Neural progenitor cell (in vitro differentiated cells): ENCODE measurements around the gene PLEKHG4. TPM values are rescaled to one million over a fixed set of nuclear protein-coding genes. Genes with fewer than 3 reads are reported as not detected.

ENCODE experiments used
- DNase-seq: peaks from one replicate; pipeline ENCODE4 v3.0.0-alpha.2; 2016; ENCODE audit warnings: low spot score
- H2AFZ ChIP-seq: fragments of 200-600 bp; sonication (generic); replicated peaks from 2 replicates; pipeline ENCODE4 v1.6.1; 2016; ENCODE audit warnings: antibody characterized with exemption
- H3F3A ChIP-seq: fragments of 200-600 bp; sonication (generic); 2 replicates; pipeline ENCODE4 v1.6.1; 2016; ENCODE audit warnings: antibody characterized with exemption, low read depth
- H3K27ac ChIP-seq: fragments of 200-600 bp; sonication (generic); 2 replicates; pipeline ENCODE4 v1.5.1; 2016; ENCODE audit warnings: mild to moderate bottlenecking
- H3K27me3 ChIP-seq: fragments of 200-600 bp; sonication (generic); 2 replicates; pipeline ENCODE4 v1.6.1; 2016; ENCODE audit warnings: mild to moderate bottlenecking, moderate library complexity
- H3K36me3 ChIP-seq: fragments of 200-600 bp; sonication (generic); 2 replicates; pipeline ENCODE4 v1.5.1; 2016
- H3K4me1 ChIP-seq: fragments of 200-600 bp; sonication (generic); 2 replicates; pipeline ENCODE4 v1.6.1; 2016; ENCODE audit warnings: mixed run types
- H3K4me2 ChIP-seq: fragments of 200-600 bp; sonication (generic); 2 replicates; pipeline ENCODE4 v1.6.1; 2016
- H3K4me3 ChIP-seq: fragments of 200-600 bp; sonication (generic); 2 replicates; pipeline ENCODE4 v1.5.1; 2016
- H3K79me2 ChIP-seq: fragments of 200-600 bp; sonication (generic); 2 replicates; pipeline ENCODE4 v1.6.1; 2016; ENCODE audit warnings: low read depth
- H3K9ac ChIP-seq: fragments of 200-600 bp; sonication (generic); 2 replicates; pipeline ENCODE4 v1.6.1; 2016
- H3K9me3 ChIP-seq: fragments of 200-600 bp; sonication (generic); 2 replicates; pipeline ENCODE4 v1.5.1; 2016; ENCODE audit warnings: low read depth
- H4K20me1 ChIP-seq: fragments of 200-600 bp; sonication (generic); 2 replicates; pipeline ENCODE4 v1.6.1; 2016; ENCODE audit warnings: low read depth
- H3K27ac Mint-ChIP-seq: 3 replicates; pipeline ENCODE4 v1.8.0; 2021; ENCODE audit warnings: mixed read lengths
- H3K27me3 Mint-ChIP-seq: 2 replicates; pipeline ENCODE4 v1.8.0; 2022; ENCODE audit warnings: low read depth, mild to moderate bottlenecking, inconsistent platforms, moderate library complexity, mixed read lengths; ENCODE audit not compliant: insufficient read depth
- H3K36me3 Mint-ChIP-seq: 3 replicates; pipeline ENCODE4 v1.8.0; 2021; ENCODE audit warnings: mixed read lengths
- H3K4me1 Mint-ChIP-seq: 3 replicates; pipeline ENCODE4 v1.8.0; 2021; ENCODE audit warnings: mixed read lengths
- H3K4me3 Mint-ChIP-seq: 3 replicates; pipeline ENCODE4 v1.8.0; 2021; ENCODE audit warnings: mild to moderate bottlenecking, moderate library complexity, mixed read lengths
- H3K9me3 Mint-ChIP-seq: 3 replicates; pipeline ENCODE4 v1.8.0; 2020; ENCODE audit warnings: mixed read lengths
- EZH2 ChIP-seq: fragments of 200-600 bp; sonication (generic); IDR thresholded peaks from 2 replicates; pipeline ENCODE4 v1.6.1; 2017; ENCODE audit warnings: antibody characterized with exemption, mild to moderate bottlenecking, moderate library complexity
- EZH2phosphoT487 ChIP-seq: fragments of 200-600 bp; sonication (generic); IDR thresholded peaks from 2 replicates; pipeline ENCODE4 v1.6.1; 2017; ENCODE audit warnings: antibody characterized with exemption
- total RNA-seq: library from RNA; depleted of rRNA; stranded (reverse); fragments of >200 nt; gene quantifications from 2 replicates; pipeline ENCODE4 v1.2.3, GENCODE V29; 2015; ENCODE audit warnings: low replicate concordance
- TF ChIP-seq, protein P1 (sequence below): fragments of 200-600 bp; sonication (generic); IDR thresholded peaks from 2 replicates; pipeline ENCODE4 v1.5.1; 2017; ENCODE audit warnings: antibody characterized with exemption, mild to moderate bottlenecking

Gene PLEKHG4
- total RNA-seq, 1 donor from 2014 or later = 4.0 TPM

DNA sequence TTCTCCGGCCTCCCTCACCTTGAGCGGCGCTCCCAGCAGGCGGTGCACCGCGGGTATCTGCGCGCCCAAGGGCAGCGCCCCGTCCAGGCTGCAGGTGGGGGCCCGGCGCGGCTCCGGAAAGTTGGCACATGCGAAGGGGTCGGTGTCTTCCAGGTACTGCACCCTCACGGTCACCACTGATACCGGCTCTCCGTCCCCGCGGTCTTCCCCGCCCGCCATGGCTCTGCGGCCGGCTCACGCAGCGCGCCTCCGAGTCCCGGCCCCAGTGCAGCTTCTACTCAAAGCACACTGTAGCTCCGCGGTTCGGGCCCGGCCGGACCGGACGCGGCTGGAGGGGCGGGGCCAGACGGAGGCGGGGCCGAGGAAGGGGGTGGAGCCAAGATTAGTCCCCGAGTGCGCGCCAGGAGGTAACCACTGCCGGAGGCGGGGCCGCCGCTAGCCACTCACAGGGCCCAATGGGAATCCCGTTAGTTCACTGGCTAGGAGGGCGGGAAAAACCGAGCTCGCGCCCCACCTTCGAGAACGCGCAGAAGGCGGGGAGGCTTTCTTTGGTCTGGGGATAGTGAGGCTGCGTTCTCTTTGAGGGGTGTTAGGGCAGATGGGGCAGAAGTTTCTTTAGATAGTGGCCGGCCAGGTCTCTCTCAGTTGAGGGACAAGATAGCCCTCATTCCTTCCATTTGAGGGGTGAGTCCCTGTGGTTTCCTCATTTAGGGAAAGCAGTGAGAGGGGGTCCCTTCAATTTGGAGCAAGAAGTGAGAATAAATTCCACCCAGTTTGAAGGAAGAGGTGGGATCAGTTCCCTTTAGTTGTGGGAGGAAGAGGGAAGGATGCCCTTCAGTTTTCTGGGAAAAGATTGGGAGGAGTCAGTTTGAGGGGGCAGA lies 31.9 kb upstream of the PLEKHG4 start, which contains the start of gene FHOD1:
Gene FHOD1 (minus strand): TSS at position 290 of the 881 bp plus-strand sequence. CDS start 71 bp downstream, at position 219.
- DNase-seq = peak; percentile 98
- H3K4me3 ChIP-seq = peak within 1 kb of the TSS; percentile 64
- peaks cover 25% of the 10 kb centered on the region for H3K4me1 ChIP-seq
- H2AFZ ChIP-seq = peak within 1 kb of the TSS; percentile 96
- no peaks in the 10 kb centered on the region for H3K36me3 ChIP-seq
- Mint-ChIP-seq H3K27me3 (peaks cover 26% of the 10 kb centered on the region), H3K9me3 (no peaks in the 10 kb centered on the region), H3K4me1 (peaks cover 27% of the 10 kb centered on the region), H3K36me3 (no peaks in the 10 kb centered on the region), H3K27ac (peak within 1 kb of the TSS; percentile 87), H3K4me3 (peak within 1 kb of the TSS; percentile 92)
- TF ChIP-seq, protein P1, sequence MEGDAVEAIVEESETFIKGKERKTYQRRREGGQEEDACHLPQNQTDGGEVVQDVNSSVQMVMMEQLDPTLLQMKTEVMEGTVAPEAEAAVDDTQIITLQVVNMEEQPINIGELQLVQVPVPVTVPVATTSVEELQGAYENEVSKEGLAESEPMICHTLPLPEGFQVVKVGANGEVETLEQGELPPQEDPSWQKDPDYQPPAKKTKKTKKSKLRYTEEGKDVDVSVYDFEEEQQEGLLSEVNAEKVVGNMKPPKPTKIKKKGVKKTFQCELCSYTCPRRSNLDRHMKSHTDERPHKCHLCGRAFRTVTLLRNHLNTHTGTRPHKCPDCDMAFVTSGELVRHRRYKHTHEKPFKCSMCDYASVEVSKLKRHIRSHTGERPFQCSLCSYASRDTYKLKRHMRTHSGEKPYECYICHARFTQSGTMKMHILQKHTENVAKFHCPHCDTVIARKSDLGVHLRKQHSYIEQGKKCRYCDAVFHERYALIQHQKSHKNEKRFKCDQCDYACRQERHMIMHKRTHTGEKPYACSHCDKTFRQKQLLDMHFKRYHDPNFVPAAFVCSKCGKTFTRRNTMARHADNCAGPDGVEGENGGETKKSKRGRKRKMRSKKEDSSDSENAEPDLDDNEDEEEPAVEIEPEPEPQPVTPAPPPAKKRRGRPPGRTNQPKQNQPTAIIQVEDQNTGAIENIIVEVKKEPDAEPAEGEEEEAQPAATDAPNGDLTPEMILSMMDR = no peak
- TF ChIP-seq EZH2phosphoT487 (no peak), EZH2 (no peak)
- peak within 1 kb of the TSS; percentile 92 for H3K4me2 ChIP-seq
- peaks cover 35% of the 10 kb centered on the region for H3F3A ChIP-seq
- peaks cover 6% of the 10 kb centered on the region for H4K20me1 ChIP-seq
- H3K27me3 ChIP-seq = peaks cover 41% of the 10 kb centered on the region
- H3K27ac ChIP-seq = no peak within 1 kb of the TSS
- no peak within 1 kb of the TSS for H3K9ac ChIP-seq
- H3K79me2 ChIP-seq = no peaks in the 10 kb centered on the region
- no peaks in the 10 kb centered on the region for H3K9me3 ChIP-seq

DNA sequence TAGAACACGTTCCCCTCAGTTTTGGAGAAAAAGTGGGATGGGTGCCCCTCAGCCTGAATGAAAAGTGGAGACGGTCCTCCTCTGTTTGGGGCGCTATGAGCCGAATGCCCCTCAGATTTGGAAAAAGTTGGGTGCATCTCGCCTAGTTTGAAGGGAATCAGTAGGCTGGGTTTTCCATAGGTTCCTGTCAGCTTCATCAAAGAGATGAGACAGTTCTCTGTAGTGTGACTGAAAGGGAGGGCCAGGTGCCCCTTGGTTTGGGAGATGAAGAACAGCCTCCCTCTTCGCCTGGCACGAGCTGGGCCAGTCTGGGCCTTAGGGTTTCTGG lies 31.3 kb upstream of the PLEKHG4 start:
- Histone ChIP-seq H3K36me3 (no peaks in the 10 kb centered on the region), H3K4me1 (peaks cover 25% of the 10 kb centered on the region), H3K27ac (no peak overlapping the region), H3K9me3 (no peaks in the 10 kb centered on the region), H3K4me3 (peak overlapping the region; percentile 64), H3K4me2 (peak overlapping the region; percentile 92), H3K27me3 (peaks cover 41% of the 10 kb centered on the region), H4K20me1 (peaks cover 6% of the 10 kb centered on the region), H3F3A (peaks cover 35% of the 10 kb centered on the region), H3K9ac (no peak overlapping the region), H3K79me2 (no peaks in the 10 kb centered on the region), H2AFZ (peak overlapping the region; percentile 96)
- H3K4me3 Mint-ChIP-seq = peak overlapping the region; percentile 92
- TF ChIP-seq, protein P1 = no peak
- no peak for TF ChIP-seq EZH2phosphoT487
- TF ChIP-seq EZH2 = no peak
- H3K9me3 Mint-ChIP-seq = no peaks in the 10 kb centered on the region
- H3K27ac Mint-ChIP-seq = peak overlapping the region; percentile 87
- H3K27me3 Mint-ChIP-seq = peaks cover 26% of the 10 kb centered on the region
- no peaks in the 10 kb centered on the region for H3K36me3 Mint-ChIP-seq
- H3K4me1 Mint-ChIP-seq = peaks cover 27% of the 10 kb centered on the region
- DNase-seq = no peak

DNA sequence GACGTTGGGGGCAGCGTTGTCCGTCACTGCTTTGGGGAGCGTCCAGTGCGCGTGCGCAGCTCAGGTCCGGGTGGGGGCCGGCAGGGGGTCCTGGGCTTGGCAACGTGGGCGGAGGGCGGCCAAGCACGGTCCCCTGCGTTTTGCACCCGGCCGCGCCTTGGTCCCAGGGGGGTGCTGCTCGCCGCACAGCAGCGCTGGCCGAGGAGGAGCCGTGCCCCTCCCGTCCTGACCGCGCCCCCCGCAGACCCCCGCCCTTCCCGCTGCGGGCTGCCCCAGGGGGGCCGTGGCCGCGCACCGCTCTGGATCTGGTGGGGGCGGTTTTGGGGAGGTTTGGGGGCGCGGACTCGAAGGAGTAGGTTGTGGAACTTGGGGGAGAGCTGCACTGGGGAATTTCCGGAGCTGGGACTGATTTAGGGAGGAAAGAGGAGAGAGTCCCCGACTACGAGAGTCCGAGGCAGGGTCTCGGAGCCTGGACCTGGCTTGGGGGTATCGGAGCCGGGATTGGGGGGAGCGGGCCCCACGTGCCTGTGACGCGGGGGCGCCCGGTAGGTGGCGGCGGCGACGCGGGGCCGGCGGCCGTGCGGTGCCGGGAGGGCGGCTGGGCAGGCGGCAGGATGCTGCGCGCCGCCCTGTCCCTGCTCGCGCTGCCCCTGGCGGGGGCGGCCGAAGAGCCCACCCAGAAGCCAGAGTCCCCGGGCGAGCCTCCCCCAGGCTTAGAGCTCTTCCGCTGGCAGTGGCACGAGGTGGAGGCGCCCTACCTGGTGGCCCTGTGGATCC lies 30.7 kb upstream of the PLEKHG4 start, which contains the start of gene SLC9A5:
Gene SLC9A5 (plus strand): TSS at position 579 of the 777 bp plus-strand sequence. CDS start 36 bp downstream, at position 615.
- TF ChIP-seq, protein P1 = peak; percentile 14
- TF ChIP-seq EZH2phosphoT487 (no peak), EZH2 (no peak)
- Histone ChIP-seq H3K9ac (no peak within 1 kb of the TSS), H3K27ac (no peak within 1 kb of the TSS), H3K4me3 (peak within 1 kb of the TSS; percentile 64), H2AFZ (peak within 1 kb of the TSS; percentile 96), H3K27me3 (peaks cover 41% of the 10 kb centered on the region), H3F3A (peaks cover 35% of the 10 kb centered on the region), H4K20me1 (peaks cover 6% of the 10 kb centered on the region), H3K9me3 (no peaks in the 10 kb centered on the region), H3K36me3 (no peaks in the 10 kb centered on the region), H3K79me2 (no peaks in the 10 kb centered on the region), H3K4me1 (peaks cover 25% of the 10 kb centered on the region), H3K4me2 (peak within 1 kb of the TSS; percentile 92)
- peak within 1 kb of the TSS; percentile 92 for H3K4me3 Mint-ChIP-seq
- H3K9me3 Mint-ChIP-seq = no peaks in the 10 kb centered on the region
- H3K27me3 Mint-ChIP-seq = peaks cover 26% of the 10 kb centered on the region
- H3K4me1 Mint-ChIP-seq = peaks cover 27% of the 10 kb centered on the region
- H3K36me3 Mint-ChIP-seq = no peaks in the 10 kb centered on the region
- peak within 1 kb of the TSS; percentile 87 for H3K27ac Mint-ChIP-seq
- DNase-seq = peak; percentile 71
